Endothelial cell of umbilical vein (primary cell): ENCODE data around the gene DLGAP5. TPM values are rescaled to one million over a fixed set of nuclear protein-coding genes. Genes with fewer than 3 reads are reported as not detected.
A peak's percentile ranks its signal among the peaks of the same experiment; 100 is the strongest.

ENCODE experiments used
- BruUV-seq: library from RNA; stranded (reverse); fragments of 400-500 nt; replicated peaks from 2 replicates; lab custom pipeline; 2021; lab: Mats Ljungman, UMichigan
- CTCF ChIA-PET: fragments of 300-600, 350-600 bp; sonication (Branson Sonifier 250); formaldehyde crosslinking; loops from one replicate; lab custom pipeline; 2021; ENCODE audit warnings: antibody characterized with exemption, inconsistent platforms; lab: Charles Lee
- POLR2A ChIA-PET: fragments of 300-600, 350-600 bp; sonication (Branson Sonifier 250); formaldehyde crosslinking; loops from one replicate; lab custom pipeline; 2021; ENCODE audit warnings: antibody characterized with exemption, inconsistent platforms; lab: Charles Lee
- DNase-seq: peaks from one replicate; pipeline ENCODE4 v3.0.0-alpha.2; 2011; ENCODE audit warnings: low read depth, low spot score
- FAIRE-seq: peaks from 2 replicates; lab custom pipeline; 2011; peaks lifted over from hg19 to GRCh38; lab: Jason Lieb, UNC
- H2AFZ ChIP-seq: 2 replicates; pipeline ENCODE4 v1.6.0; 2012; ENCODE audit warnings: low read depth, low read length, control low read depth, inconsistent platforms
- H3K27ac ChIP-seq: 2 replicates; pipeline ENCODE4 v1.5.1; 2011; ENCODE audit warnings: low read depth, mild to moderate bottlenecking, control low read depth, low read length, moderate library complexity; ENCODE audit not compliant: insufficient read depth
- H3K27me3 ChIP-seq, 2 experiments: 2 replicates each; pipeline versions ENCODE4 v1.6.0 to v1.6.1; 2011; ENCODE audit warnings: low read length in 2 of 2, mixed read lengths in 1 of 2; ENCODE audit not compliant: control insufficient read depth in 2 of 2, insufficient read depth in 2 of 2
- H3K36me3 ChIP-seq, 2 experiments: 2 replicates in 1 of 2; 3 replicates in 1 of 2; pipeline ENCODE4 v1.5.1; 2011; ENCODE audit warnings: low read length in 2 of 2, mild to moderate bottlenecking in 1 of 2, moderate library complexity in 1 of 2; ENCODE audit not compliant: control insufficient read depth in 2 of 2, insufficient read depth in 2 of 2; ENCODE audit errors: extremely low read depth in 1 of 2
- H3K4me1 ChIP-seq: 3 replicates; pipeline ENCODE4 v1.5.1; 2011; ENCODE audit warnings: mild to moderate bottlenecking, low read length; ENCODE audit not compliant: control insufficient read depth, insufficient read depth; ENCODE audit errors: extremely low read depth
- H3K4me2 ChIP-seq: 2 replicates; pipeline ENCODE4 v1.6.1; 2011; ENCODE audit warnings: low read length, control low read depth, mixed read lengths; ENCODE audit not compliant: insufficient read depth
- H3K4me3 ChIP-seq, 3 experiments: fragments of 200-600 bp in 1 of 3; sonication (generic), shearing (Covaris generic) in 1 of 3; replicated peaks in 1 of 3; 2 replicates each; pipeline ENCODE4 v1.5.1; 2011 to 2016; ENCODE audit warnings: control low read depth in 3 of 3, low read length in 3 of 3, mild to moderate bottlenecking in 2 of 3, inconsistent platforms in 1 of 3, low read depth in 1 of 3, moderate library complexity in 1 of 3; ENCODE audit not compliant: insufficient read depth in 1 of 3
- H3K79me2 ChIP-seq: 2 replicates; pipeline ENCODE4 v1.6.0; 2012; ENCODE audit warnings: low read length, inconsistent platforms; ENCODE audit not compliant: control insufficient read depth, insufficient read depth
- H3K9ac ChIP-seq: replicated peaks from 2 replicates; pipeline ENCODE3; 2011; ENCODE audit warnings: low read length, control low read depth; ENCODE audit not compliant: insufficient read depth; ENCODE audit errors: extremely low read depth
- H3K9me1 ChIP-seq: replicated peaks from 3 replicates; pipeline ENCODE4 v1.6.0; 2011; ENCODE audit warnings: mild to moderate bottlenecking, low read length; ENCODE audit not compliant: control insufficient read depth, insufficient read depth; ENCODE audit errors: extremely low read depth
- H3K9me3 ChIP-seq: replicated peaks from 2 replicates; pipeline ENCODE4 v1.5.1; 2012; ENCODE audit warnings: low read length, inconsistent platforms; ENCODE audit not compliant: control insufficient read depth, insufficient read depth
- H4K20me1 ChIP-seq: replicated peaks from 2 replicates; pipeline ENCODE3; 2011; ENCODE audit warnings: mild to moderate bottlenecking, low read length; ENCODE audit not compliant: control insufficient read depth, insufficient read depth; ENCODE audit errors: extremely low read depth
- CTCF ChIP-seq, 2 donors: IDR thresholded peaks; 1 replicate in 1 of 2; 2 replicates in 1 of 2; pipeline ENCODE4 v1.5.1; 2011; ENCODE audit warnings: low read length in 2 of 2, mild to moderate bottlenecking in 2 of 2, moderate library complexity in 2 of 2, control low read depth in 1 of 2, inconsistent platforms in 1 of 2, low read depth in 1 of 2; ENCODE audit not compliant: insufficient read depth in 1 of 2; ENCODE audit errors: extremely low read depth in 1 of 2
- GATA2 ChIP-seq: IDR thresholded peaks from 2 replicates; pipeline ENCODE4 v1.7.0; 2011; ENCODE audit warnings: low read depth, mild to moderate bottlenecking, moderate library complexity, mixed read lengths, low read length; ENCODE audit not compliant: insufficient read length, insufficient read depth
- POLR2AphosphoS5 ChIP-seq: IDR thresholded peaks from 2 replicates; pipeline ENCODE4 v1.6.1; 2012; ENCODE audit warnings: low read depth, mild to moderate bottlenecking, control low read depth, low read length, moderate library complexity; ENCODE audit not compliant: insufficient read depth
- dilution Hi-C: fragments of 300-500 bp; cut with MboI; formaldehyde crosslinking; loops from one replicate; pipeline ENCODE4 v1.15.0; 2019; ENCODE audit warnings: low sequenced_read_pairs; ENCODE audit not compliant: extremely low pct_ligation_motif_present
- intact Hi-C: fragments of 100-400 bp; cut with micrococcal nuclease; formaldehyde crosslinking; loops from one replicate; pipeline ENCODE4 v1.10.0; 2022
- polyA plus RNA-seq, 4 experiments: library from polyadenylated mRNA; depleted of rRNA in 3 of 4; stranded (reverse) in 3 of 4; unstranded in 1 of 4; fragments of >200 nt; gene quantifications; 2 replicates each; pipeline versions ENCODE4 v1.2.1 to v1.2.3, GENCODE V29; 2011 to 2012; ENCODE audit warnings: missing spikeins in 1 of 4
- total RNA-seq: library from RNA; stranded (reverse); gene quantifications from 2 replicates; pipeline ENCODE4 v1.2.3, GENCODE V29; 2021

The DLGAP5 gene
- total and polyA plus RNA-seq, 2 donors (not counting 3 experiments of a cell fraction or from before 2014, with no cell fraction given), result 8.3 to 83.2 TPM

- no peaks in the 10 kb centered on the region for H4K20me1 ChIP-seq
- intact Hi-C loops (no loop called here), dilution Hi-C loops (no loop called here)
- no peaks in the 10 kb centered on the region for H3K79me2 ChIP-seq
- H3K36me3 ChIP-seq, result no peaks in the 10 kb centered on the region
- no peaks in the 10 kb centered on the region for H3K4me1 ChIP-seq
- H3K4me2 ChIP-seq, result no peak overlapping the region
- H3K9me3 ChIP-seq, result no peaks in the 10 kb centered on the region
- peak overlapping the region; percentile 46 for H2AFZ ChIP-seq
- no peaks in the 10 kb centered on the region for H3K9me1 ChIP-seq
- no peak overlapping the region for H3K27ac ChIP-seq
- H3K27me3 ChIP-seq, result no peaks in the 10 kb centered on the region
- no peak overlapping the region for H3K9ac ChIP-seq
- FAIRE-seq (no peak), DNase-seq (peak; percentile 33)
- CTCF ChIA-PET, result interaction anchor here (1.2 to 2.3 kb wide), 4 partner anchors 10 to 43 kb away, joined by 4 to 13 read pairs (median 6); no protein-coding TSS in a partner anchor
- no peak for TF ChIP-seq CTCF (IDR thresholded peaks at IDR 0.05; ENCODE audit: extremely low read depth in 1 of 2, insufficient read depth in 1 of 2, low read depth in 1 of 2, low read length in 2 of 2)
- TF ChIP-seq GATA2, result no peak
- no peak for TF ChIP-seq POLR2AphosphoS5
- BruUV-seq, result no TSS peak
- POLR2A ChIA-PET, result interaction anchor here (1.1 kb wide), 1 partner anchor 10 kb away, joined by 3 read pairs; no protein-coding TSS in a partner anchor
- H3K4me3 ChIP-seq, result no peak overlapping the region
Measured at GRCh38 chr14:55117803-55118441, 73.5 kb downstream of the DLGAP5 start.
